Fibroblast of lung (primary cell): ENCODE results near the gene ANKMY1. TPM values are rescaled to one million over a fixed set of nuclear protein-coding genes. Genes with fewer than 3 reads are reported as not detected.

ENCODE experiments used
- DNase-seq, 2 donors: peaks; one replicate each; pipeline versions ENCODE4 v3.0.0 to v3.0.0-alpha.2; 2010; ENCODE audit warnings: low read depth in 2 of 2
- H2AFZ ChIP-seq: 2 replicates; pipeline ENCODE4 v1.5.1; 2012; ENCODE audit warnings: low read length, control low read depth, inconsistent platforms
- H3K27ac ChIP-seq: 2 replicates; pipeline ENCODE4 v1.5.1; 2011; ENCODE audit warnings: low read length, control low read depth; ENCODE audit not compliant: insufficient read depth
- H3K27me3 ChIP-seq: 2 replicates; pipeline ENCODE4 v1.5.1; 2011; ENCODE audit warnings: mild to moderate bottlenecking, low read length; ENCODE audit not compliant: control insufficient read depth, insufficient read depth
- H3K36me3 ChIP-seq: 2 replicates; pipeline ENCODE4 v1.5.1; 2011; ENCODE audit warnings: low read length; ENCODE audit not compliant: control insufficient read depth, insufficient read depth
- H3K4me1 ChIP-seq: 2 replicates; pipeline ENCODE4 v1.5.1; 2011; ENCODE audit warnings: low read length; ENCODE audit not compliant: control insufficient read depth, insufficient read depth; ENCODE audit errors: extremely low read depth
- H3K4me2 ChIP-seq: 2 replicates; pipeline ENCODE4 v1.5.1; 2011; ENCODE audit warnings: low read length, control low read depth; ENCODE audit not compliant: insufficient read depth; ENCODE audit errors: extremely low read depth
- H3K4me3 ChIP-seq, 4 experiments: fragments of 200-600 bp in 1 of 4; sonication (generic) in 1 of 4; replicated peaks in 1 of 4; 2 replicates each; pipeline ENCODE4 v1.5.1; 2011 to 2016; ENCODE audit warnings: low read length in 4 of 4, low read depth in 3 of 4, mild to moderate bottlenecking in 3 of 4, control low read depth in 2 of 4, inconsistent platforms in 1 of 4, mixed read lengths in 1 of 4; ENCODE audit not compliant: insufficient read depth in 1 of 4; ENCODE audit errors: control extremely low read depth in 1 of 4
- H3K79me2 ChIP-seq: 2 replicates; pipeline ENCODE4 v1.5.1; 2012; ENCODE audit warnings: mild to moderate bottlenecking, low read length, inconsistent platforms; ENCODE audit not compliant: control insufficient read depth, insufficient read depth
- H3K9ac ChIP-seq: 2 replicates; pipeline ENCODE4 v1.5.1; 2011; ENCODE audit warnings: mild to moderate bottlenecking, low read length, control low read depth; ENCODE audit not compliant: insufficient read depth
- H3K9me3 ChIP-seq: 2 replicates; pipeline ENCODE4 v1.5.1; 2012; ENCODE audit warnings: low read depth, low read length; ENCODE audit not compliant: control insufficient read depth, insufficient read depth
- H4K20me1 ChIP-seq: 2 replicates; pipeline ENCODE4 v1.5.1; 2011; ENCODE audit warnings: low read length; ENCODE audit not compliant: control insufficient read depth, insufficient read depth; ENCODE audit errors: extremely low read depth
- EZH2 ChIP-seq: IDR thresholded peaks from 2 replicates; pipeline ENCODE4 v1.5.1; 2012; ENCODE audit warnings: low read length, control low read depth, mild to moderate bottlenecking; ENCODE audit errors: missing control alignments
- polyA plus RNA-seq, 2 donors: library from polyadenylated mRNA; depleted of rRNA in 1 of 2; stranded (reverse) in 1 of 2; unstranded in 1 of 2; fragments of >200 nt; gene quantifications; 2 replicates each; pipeline ENCODE4 v1.2.1, GENCODE V29; 2011 to 2012; ENCODE audit warnings: missing spikeins in 1 of 2
- total RNA-seq: library from RNA; depleted of rRNA; stranded (reverse); fragments of >200 nt; gene quantifications from 2 replicates; pipeline ENCODE4 v1.2.1, GENCODE V29; 2014
- TF ChIP-seq, protein P1 (sequence below), 2 donors: IDR thresholded peaks in 1 of 2; conservative IDR thresholded peaks in 1 of 2; 1 replicate in 1 of 2; 2 replicates in 1 of 2; pipeline ENCODE4 v1.5.1; 2011 to 2012; ENCODE audit warnings: low read length in 2 of 2, control low read depth in 1 of 2, inconsistent platforms in 1 of 2, low read depth in 1 of 2, mild to moderate bottlenecking in 1 of 2

ANKMY1 gene
- total and polyA plus RNA-seq, 2 donors (not counting 1 experiment from before 2014, with no cell fraction given), result 2.8 to 7.4 TPM

DNA sequence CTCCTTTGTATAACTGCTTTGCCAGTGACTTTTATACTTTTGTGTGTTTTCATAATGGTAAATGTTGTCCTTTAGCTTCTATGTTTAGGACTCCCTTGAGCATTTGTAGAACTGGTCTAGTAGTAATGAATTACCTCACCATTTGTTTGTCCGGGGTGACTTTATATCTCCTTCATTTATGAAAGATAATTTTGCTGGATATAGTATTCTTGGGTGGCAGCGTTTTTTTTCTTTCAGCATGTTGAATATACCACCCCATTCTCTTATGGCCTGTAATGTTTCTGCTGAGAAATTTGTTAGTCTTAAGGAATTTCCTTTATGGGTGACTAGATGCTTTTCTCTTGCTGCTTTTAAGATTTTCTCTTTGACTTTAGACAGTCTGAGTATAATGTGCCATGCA is 66.3 kb downstream of the ANKMY1 start:
- H3K4me3 ChIP-seq, result no peak overlapping the region
- no peaks in the 10 kb centered on the region for H3K27me3 ChIP-seq
- H3K9me3 ChIP-seq, result no peaks in the 10 kb centered on the region
- H3K79me2 ChIP-seq, result no peaks in the 10 kb centered on the region
- H2AFZ ChIP-seq, result no peak overlapping the region
- H4K20me1 ChIP-seq, result no peaks in the 10 kb centered on the region
- H3K4me2 ChIP-seq, result no peak overlapping the region
- no peak for DNase-seq
- no peaks in the 10 kb centered on the region for H3K4me1 ChIP-seq
- H3K9ac ChIP-seq, result no peak overlapping the region
- no peak overlapping the region for H3K27ac ChIP-seq
- no peaks in the 10 kb centered on the region for H3K36me3 ChIP-seq
- TF ChIP-seq, protein P1, sequence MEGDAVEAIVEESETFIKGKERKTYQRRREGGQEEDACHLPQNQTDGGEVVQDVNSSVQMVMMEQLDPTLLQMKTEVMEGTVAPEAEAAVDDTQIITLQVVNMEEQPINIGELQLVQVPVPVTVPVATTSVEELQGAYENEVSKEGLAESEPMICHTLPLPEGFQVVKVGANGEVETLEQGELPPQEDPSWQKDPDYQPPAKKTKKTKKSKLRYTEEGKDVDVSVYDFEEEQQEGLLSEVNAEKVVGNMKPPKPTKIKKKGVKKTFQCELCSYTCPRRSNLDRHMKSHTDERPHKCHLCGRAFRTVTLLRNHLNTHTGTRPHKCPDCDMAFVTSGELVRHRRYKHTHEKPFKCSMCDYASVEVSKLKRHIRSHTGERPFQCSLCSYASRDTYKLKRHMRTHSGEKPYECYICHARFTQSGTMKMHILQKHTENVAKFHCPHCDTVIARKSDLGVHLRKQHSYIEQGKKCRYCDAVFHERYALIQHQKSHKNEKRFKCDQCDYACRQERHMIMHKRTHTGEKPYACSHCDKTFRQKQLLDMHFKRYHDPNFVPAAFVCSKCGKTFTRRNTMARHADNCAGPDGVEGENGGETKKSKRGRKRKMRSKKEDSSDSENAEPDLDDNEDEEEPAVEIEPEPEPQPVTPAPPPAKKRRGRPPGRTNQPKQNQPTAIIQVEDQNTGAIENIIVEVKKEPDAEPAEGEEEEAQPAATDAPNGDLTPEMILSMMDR (conservative IDR thresholded peaks at IDR 0.05 in 1 of 2, IDR thresholded peaks at IDR 0.05 in 1 of 2; ENCODE audit: low read depth in 1 of 2, low read length in 2 of 2), result no peak
- no peak for TF ChIP-seq EZH2

DNA sequence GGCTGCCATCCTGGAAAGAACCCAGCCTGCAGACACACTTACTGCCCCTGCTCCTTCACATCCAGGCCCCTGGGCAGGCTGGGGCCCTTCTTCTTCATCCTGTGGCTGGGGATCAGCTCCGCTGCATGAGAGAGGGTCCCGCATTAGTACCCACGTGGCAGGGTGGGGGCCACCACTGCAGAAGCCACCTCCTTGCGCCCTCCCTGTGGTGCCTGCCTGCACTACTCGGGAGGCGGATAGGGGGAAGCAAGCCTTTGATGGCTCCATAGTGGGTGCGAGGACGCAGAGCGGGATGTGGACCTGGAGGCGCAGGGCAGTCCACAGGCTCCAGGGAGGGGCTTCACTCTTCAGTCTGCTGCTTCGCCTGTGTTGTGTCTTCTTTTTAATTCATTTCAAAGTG is 75.6 kb downstream of the ANKMY1 start:
- Histone ChIP-seq H3K27ac (no peak overlapping the region), H4K20me1 (no peaks in the 10 kb centered on the region), H3K4me2 (no peak overlapping the region), H3K4me1 (no peaks in the 10 kb centered on the region), H3K27me3 (no peaks in the 10 kb centered on the region), H2AFZ (no peak overlapping the region), H3K36me3 (no peaks in the 10 kb centered on the region), H3K9ac (no peak overlapping the region), H3K4me3 (no peak overlapping the region), H3K79me2 (no peaks in the 10 kb centered on the region), H3K9me3 (no peaks in the 10 kb centered on the region)
- no peak for DNase-seq
- no peak for TF ChIP-seq EZH2
- TF ChIP-seq, protein P1 (conservative IDR thresholded peaks at IDR 0.05 in 1 of 2, IDR thresholded peaks at IDR 0.05 in 1 of 2; ENCODE audit: low read depth in 1 of 2, low read length in 2 of 2), result no peak

DNA sequence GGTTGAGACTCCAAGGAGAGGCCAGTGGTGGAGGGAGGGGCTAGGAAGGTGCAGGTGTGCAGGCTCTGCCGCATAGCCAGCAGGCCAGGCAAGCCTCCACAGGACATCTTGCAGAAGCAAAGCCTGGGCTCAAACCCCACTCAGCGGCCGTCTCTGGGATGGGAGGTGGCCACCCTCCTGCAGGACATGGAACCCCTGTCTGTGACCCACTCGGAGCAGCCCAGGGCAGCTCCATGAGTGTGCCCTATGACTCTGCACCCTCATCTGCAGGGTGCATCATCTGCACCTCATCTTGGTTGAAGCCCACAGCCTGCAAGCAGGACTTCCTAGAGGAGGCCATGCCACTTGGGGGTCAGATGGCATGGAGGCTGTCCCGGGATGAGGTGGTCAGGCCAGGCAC is 76.1 kb downstream of the ANKMY1 start:
- Histone ChIP-seq H3K36me3 (no peaks in the 10 kb centered on the region), H4K20me1 (no peaks in the 10 kb centered on the region), H3K4me2 (no peak overlapping the region), H3K9ac (no peak overlapping the region), H3K27me3 (no peaks in the 10 kb centered on the region), H3K9me3 (no peaks in the 10 kb centered on the region), H2AFZ (no peak overlapping the region), H3K4me1 (no peaks in the 10 kb centered on the region), H3K27ac (no peak overlapping the region), H3K79me2 (no peaks in the 10 kb centered on the region), H3K4me3 (no peak overlapping the region)
- no peak for DNase-seq
- no peak for TF ChIP-seq EZH2
- TF ChIP-seq, protein P1 (conservative IDR thresholded peaks at IDR 0.05 in 1 of 2, IDR thresholded peaks at IDR 0.05 in 1 of 2; ENCODE audit: low read depth in 1 of 2, low read length in 2 of 2), result no peak
